Measurements from ENCODE around the gene KCTD17. TPM values are rescaled to one million over a fixed set of nuclear protein-coding genes. Genes with fewer than 3 reads are reported as not detected.

The KCTD17 gene
- total RNA-seq, 4 donors from 2014 or later: 1.8 to 3.3 (median 2.6) TPM

DNA sequence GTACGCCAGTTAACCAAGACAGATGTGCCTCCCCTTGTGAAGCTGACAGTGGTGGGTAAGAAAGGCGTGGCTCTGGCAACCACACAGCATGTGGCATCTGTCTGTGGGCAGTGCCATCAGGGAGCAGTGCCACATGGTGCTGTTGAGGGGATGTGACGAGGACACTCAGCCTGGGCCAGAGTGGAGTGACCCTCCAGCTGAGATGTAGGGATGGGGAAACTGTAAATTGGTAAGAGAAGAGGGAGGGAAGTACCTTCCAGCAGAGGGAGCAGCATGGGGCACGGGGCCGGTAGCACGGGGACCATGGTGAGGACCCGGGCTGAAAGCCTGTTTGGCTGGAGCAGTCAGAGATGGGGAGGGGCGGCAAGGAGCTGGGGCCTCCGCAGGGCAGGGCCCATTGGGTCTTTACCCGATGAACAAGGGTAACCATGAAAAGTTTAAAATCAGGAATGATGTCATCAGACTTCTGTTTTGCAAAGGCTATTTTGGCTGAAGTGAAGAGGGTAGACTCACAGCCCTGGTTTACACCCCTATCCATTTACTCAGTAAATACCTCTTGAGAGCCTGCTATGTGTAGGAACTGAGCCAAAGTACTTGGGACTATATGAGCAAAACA, 47.5 kb downstream of the KCTD17 start:
- H3K9me3 ChIP-seq: no peaks in the 10 kb centered on the region
- no peak overlapping the region for H3K4me3 ChIP-seq
- peaks cover 19 to 31% (median 26%) of the 10 kb centered on the region in 3 donors for H3K27me3 ChIP-seq
- ATAC-seq (no peak), DNase-seq (no peak)
- H3K36me3 ChIP-seq: no peaks in the 10 kb centered on the region
- H3K27ac ChIP-seq: no peak overlapping the region
- in situ Hi-C loops (cut with MboI; ENCODE audit: low sequenced_read_pairs in 4 of 4) (loop anchor here in 1 of 4 donors (25.0 kb wide), 1 partner anchor 113 kb away; the partner anchor contains the start of gene SSTR3), intact Hi-C loops (cut with DNase I; ENCODE audit: low total_unique reads) (no loop called here)
- no peaks in the 10 kb centered on the region for H3K4me1 ChIP-seq
- TF ChIP-seq CTCF (IDR thresholded peaks at IDR 0.05 in 4 of 5, conservative IDR thresholded peaks at IDR 0.05 in 1 of 5) (no peak), POLR2A (IDR thresholded peaks at IDR 0.05) (no peak)

DNA sequence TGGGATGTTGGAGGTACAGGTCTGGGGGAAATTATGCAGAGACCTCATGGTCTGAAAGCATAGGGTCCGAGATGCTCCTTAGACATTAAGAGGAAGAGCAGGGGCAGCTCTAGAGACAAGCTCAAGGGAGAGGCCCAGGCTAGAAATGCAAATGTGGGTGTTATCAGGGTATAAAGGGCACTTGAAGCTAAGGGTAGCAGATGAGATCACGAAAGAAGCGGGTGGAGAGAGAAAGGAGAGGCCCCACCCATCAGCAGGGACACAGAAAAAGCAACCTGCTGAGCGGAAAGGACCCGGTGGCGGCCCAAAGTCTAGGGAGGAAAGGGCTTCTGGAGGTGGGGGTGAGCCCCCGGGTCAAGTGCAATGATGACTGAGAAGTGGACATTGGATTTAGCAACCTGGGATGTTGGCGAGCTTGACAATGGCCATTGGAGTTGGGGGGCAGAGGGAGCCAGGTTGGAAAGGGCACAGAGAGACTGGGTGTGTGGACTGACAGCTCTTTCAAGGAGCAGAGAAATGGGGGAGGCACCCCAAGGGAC, 49.1 kb downstream of the KCTD17 start:
- Histone ChIP-seq H3K27ac (no peak overlapping the region), H3K4me1 (no peaks in the 10 kb centered on the region), H3K27me3 (peaks cover 17 to 31% (median 25%) of the 10 kb centered on the region in 3 donors), H3K36me3 (no peaks in the 10 kb centered on the region), H3K4me3 (no peak overlapping the region), H3K9me3 (no peaks in the 10 kb centered on the region)
- DNase-seq (no peak), ATAC-seq (no peak)
- TF ChIP-seq CTCF (IDR thresholded peaks at IDR 0.05 in 4 of 5, conservative IDR thresholded peaks at IDR 0.05 in 1 of 5): no peak
- in situ Hi-C loops (cut with MboI; ENCODE audit: low sequenced_read_pairs in 4 of 4): no loop called here
- intact Hi-C loops (cut with DNase I; ENCODE audit: low total_unique reads): no loop called here

DNA sequence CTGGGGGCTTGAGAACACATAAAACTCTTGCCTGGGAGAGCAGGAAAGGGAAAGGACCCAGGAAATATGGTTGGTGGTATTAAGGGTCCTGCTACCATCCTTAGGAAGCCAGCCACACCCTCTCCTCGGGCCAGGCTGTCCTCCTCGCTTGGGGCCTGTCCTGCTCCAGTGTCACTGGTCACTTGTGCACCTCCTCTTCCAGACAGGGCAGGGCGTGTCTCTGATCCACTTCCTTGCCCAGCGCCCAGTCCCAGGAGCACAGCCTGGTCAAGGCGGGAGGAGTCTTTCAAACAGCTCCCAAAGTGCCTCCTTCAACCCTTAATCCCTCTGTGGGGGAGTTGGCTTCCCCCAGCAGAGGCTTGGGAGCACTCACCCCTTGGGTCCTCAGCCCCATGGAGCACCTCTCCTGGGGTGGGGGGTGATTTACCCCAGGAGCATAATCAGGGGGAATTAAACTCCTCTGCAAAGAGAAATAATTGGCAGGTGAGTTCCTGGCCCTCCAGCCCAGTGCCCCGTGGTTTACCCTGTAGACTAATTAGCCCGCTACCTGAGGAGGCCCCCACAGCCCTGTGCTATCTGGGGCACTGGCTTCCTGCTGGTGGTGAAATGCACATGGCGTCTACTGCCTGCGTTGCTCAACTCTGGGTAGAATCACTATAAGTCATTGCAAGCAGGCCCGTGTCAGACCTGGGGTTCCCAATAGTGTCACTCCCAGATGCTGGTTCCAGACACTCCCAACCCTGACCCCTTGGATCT, 49.9 kb downstream of the KCTD17 start:
- intact Hi-C loops (cut with DNase I; ENCODE audit: low total_unique reads) (no loop called here), in situ Hi-C loops (cut with MboI; ENCODE audit: low sequenced_read_pairs in 4 of 4) (no loop called here)
- ATAC-seq: no peak
- no peaks in the 10 kb centered on the region for H3K9me3 ChIP-seq
- no peak overlapping the region for H3K27ac ChIP-seq
- peaks cover 10 to 26% (median 17%) of the 10 kb centered on the region in 3 donors for H3K27me3 ChIP-seq
- DNase-seq: no peak
- TF ChIP-seq CTCF (IDR thresholded peaks at IDR 0.05 in 4 of 5, conservative IDR thresholded peaks at IDR 0.05 in 1 of 5): no peak
- no peak for TF ChIP-seq POLR2A (IDR thresholded peaks at IDR 0.05)
- no peaks in the 10 kb centered on the region for H3K4me1 ChIP-seq
- H3K4me3 ChIP-seq: no peak overlapping the region
- H3K36me3 ChIP-seq: no peaks in the 10 kb centered on the region

- Histone ChIP-seq H3K9me3 (no peaks in the 10 kb centered on the region), H3K27ac (no peak overlapping the region), H3K27me3 (peaks cover 0 to 19% (median 8%) of the 10 kb centered on the region in 3 donors), H3K36me3 (no peaks in the 10 kb centered on the region), H3K4me1 (no peaks in the 10 kb centered on the region), H3K4me3 (no peak overlapping the region)
- no peak for ATAC-seq
- DNase-seq: no peak
- intact Hi-C loops (cut with DNase I; ENCODE audit: low total_unique reads) (no loop called here), in situ Hi-C loops (cut with MboI; ENCODE audit: low sequenced_read_pairs in 4 of 4) (no loop called here)
- no peak for TF ChIP-seq CTCF (IDR thresholded peaks at IDR 0.05 in 4 of 5, conservative IDR thresholded peaks at IDR 0.05 in 1 of 5)
- no peak for TF ChIP-seq POLR2A (IDR thresholded peaks at IDR 0.05)
Observed at GRCh38 chr22:37103151-37103550, 51.6 kb downstream of the KCTD17 start.
